D721Med (cell line): ENCODE data around the gene TCERG1L.
"Not testable (repeated sequence)": the region's sequence is repeated elsewhere in the genome, so short reads cannot be mapped to it uniquely, and the experiment has no call there.

Experiments used
- DNase-seq: peaks from one replicate; pipeline ENCODE4 v3.0.0; 2011; ENCODE audit warnings: low spot score; ENCODE audit not compliant: insufficient read length
- FAIRE-seq: peaks from 2 replicates; lab custom pipeline; 2011; peaks lifted over from hg19 to GRCh38; lab: Jason Lieb, UNC
- CTCF ChIP-seq: IDR thresholded peaks from 2 replicates; pipeline ENCODE4 v1.5.1; 2012; ENCODE audit warnings: mild to moderate bottlenecking, control low read depth; ENCODE audit not compliant: insufficient read depth; ENCODE audit errors: missing control alignments

The TCERG1L gene

GRCh38 chr10:131238669-131239280 is 72.7 kb downstream of the TCERG1L start:
- DNase-seq (no peak), FAIRE-seq (no peak)
- TF ChIP-seq CTCF: no peak

GRCh38 chr10:131237991-131238651 is 73.4 kb downstream of the TCERG1L start:
- DNase-seq (no peak), FAIRE-seq (no peak)
- TF ChIP-seq CTCF: no peak

GRCh38 chr10:131234606-131235005 is 76.9 kb downstream of the TCERG1L start:
- not testable (repeated sequence) for FAIRE-seq, DNase-seq

GRCh38 chr10:131233611-131234258 is 77.8 kb downstream of the TCERG1L start:
- DNase-seq (no peak), FAIRE-seq (no peak)
- TF ChIP-seq CTCF: no peak

GRCh38 chr10:131231965-131232541 is 79.5 kb downstream of the TCERG1L start:
- FAIRE-seq (no peak), DNase-seq (no peak)
- TF ChIP-seq CTCF: no peak

- DNase-seq (no peak), FAIRE-seq (no peak)
- no peak for TF ChIP-seq CTCF
These were observed 80.1 kb downstream of the TCERG1L start for GRCh38 chr10:131231323-131231964.

GRCh38 chr10:131230641-131231322 is 80.7 kb downstream of the TCERG1L start:
- no peak for TF ChIP-seq CTCF
- FAIRE-seq (no peak), DNase-seq (no peak)
